ENCODE results near the gene ATP6V1F. TPM values are rescaled to one million over a fixed set of nuclear protein-coding genes. Genes with fewer than 3 reads are reported as not detected.

Gene ATP6V1F
- total RNA-seq, 3 donors from 2014 or later (not counting 1 experiment from before 2014, with no cell fraction given), result 82.9 to 98.0 (median 94.3) TPM

DNA sequence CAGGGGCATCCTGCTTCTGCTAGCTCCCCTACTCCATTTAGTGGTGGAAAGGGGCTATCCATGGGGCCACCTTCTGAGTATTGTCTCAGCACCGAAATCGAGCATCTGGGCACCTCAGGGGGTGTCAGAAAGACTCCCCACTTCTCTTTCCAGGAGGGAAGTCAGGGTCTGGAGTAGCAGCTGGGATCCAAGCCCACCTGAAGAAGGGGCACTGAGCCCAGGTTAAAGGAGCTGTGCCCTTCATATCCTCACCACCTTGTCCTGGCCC lies 29.8 kb upstream of the ATP6V1F start:
- H3K27me3 ChIP-seq (ENCODE audit: control insufficient read depth, insufficient read depth, low read length), result peaks cover 25% of the 10 kb centered on the region
- no peak for DNase-seq
- WGBS (ENCODE audit: insufficient coverage), result 19% methylated on average over 2 of the region's 2 CpGs

DNA sequence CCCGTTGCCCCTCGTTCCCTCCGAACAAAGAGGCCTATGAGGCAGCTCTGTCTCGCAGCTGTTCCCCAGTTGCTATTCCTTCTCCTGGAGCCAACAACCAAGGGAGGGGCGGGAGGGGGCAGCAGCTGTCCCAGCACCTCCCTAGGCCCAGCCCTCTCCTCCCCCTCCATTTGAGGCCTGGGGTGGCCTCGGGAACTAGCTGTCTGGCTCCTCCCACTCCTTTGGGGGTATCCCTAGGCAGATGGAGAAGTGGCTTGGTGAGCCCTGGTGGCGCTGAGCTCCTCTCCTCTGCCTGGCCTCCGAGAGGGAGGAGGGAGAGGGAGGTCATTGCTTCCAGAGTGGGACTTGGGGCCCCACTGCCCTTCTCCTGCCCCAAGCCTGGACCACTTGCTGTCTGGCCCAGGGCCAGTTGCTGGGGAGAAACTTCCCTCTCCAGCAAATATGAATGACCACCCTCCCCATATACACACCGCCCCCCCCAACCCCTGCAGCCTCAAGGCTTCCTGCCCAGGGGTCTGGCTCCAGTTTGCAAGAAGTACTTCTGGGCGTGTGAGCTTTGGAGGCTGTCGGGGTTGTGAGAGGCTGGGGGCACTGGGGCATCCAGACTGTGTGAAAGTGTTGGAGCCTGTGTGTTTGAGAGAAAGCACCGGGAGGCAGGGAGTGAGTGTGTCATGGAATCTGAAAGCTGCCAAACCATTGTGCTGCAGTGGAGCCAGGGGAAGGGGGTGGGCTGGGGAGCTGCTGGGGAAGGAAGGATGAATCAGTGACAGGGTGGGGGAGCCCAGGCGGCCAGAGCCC lies 29.3 kb upstream of the ATP6V1F start:
- no peak for DNase-seq
- no peaks in the 10 kb centered on the region for H3K9me3 ChIP-seq (ENCODE audit: control insufficient read depth, insufficient read depth, low read length)
- no peak for TF ChIP-seq CTCF (IDR thresholded peaks at IDR 0.05)
- H3K9me3 Mint-ChIP-seq, result no peaks in the 10 kb centered on the region
- H3K27me3 Mint-ChIP-seq (ENCODE audit: low read depth in 2 of 2), result peaks cover 0 to 28% of the 10 kb centered on the region in 2 donors
- no peak overlapping the region for H3K27ac ChIP-seq (ENCODE audit: low read length)
- no peak overlapping the region for H3K27ac Mint-ChIP-seq
- no peak overlapping the region for H3K4me3 ChIP-seq (ENCODE audit: low read length)
- H3K36me3 ChIP-seq (ENCODE audit: control insufficient read depth, insufficient read depth, low read length), result no peaks in the 10 kb centered on the region
- no peak for ATAC-seq
- H3K4me1 ChIP-seq (ENCODE audit: control insufficient read depth, insufficient read depth, low read length), result peaks cover 22% of the 10 kb centered on the region
- no peak overlapping the region for H3K4me3 Mint-ChIP-seq
- H3K27me3 ChIP-seq (ENCODE audit: control insufficient read depth, insufficient read depth, low read length), result peaks cover 25% of the 10 kb centered on the region
- H3K36me3 Mint-ChIP-seq, result no peaks in the 10 kb centered on the region
- H3K4me1 Mint-ChIP-seq, result peaks cover 0 to 20% of the 10 kb centered on the region in 2 donors
- intact Hi-C loops (cut with micrococcal nuclease), result no loop called here
- 47% methylated on average over 11 of the region's 13 CpGs for WGBS (ENCODE audit: insufficient coverage)

More for the DNA sequence above, 29.8 kb upstream of the ATP6V1F start:
- Histone ChIP-seq H3K4me3 (ENCODE audit: low read length) (no peak overlapping the region), H3K27ac (ENCODE audit: low read length) (no peak overlapping the region), H3K36me3 (ENCODE audit: control insufficient read depth, insufficient read depth, low read length) (no peaks in the 10 kb centered on the region), H3K4me1 (ENCODE audit: control insufficient read depth, insufficient read depth, low read length) (peaks cover 22% of the 10 kb centered on the region), H3K9me3 (ENCODE audit: control insufficient read depth, insufficient read depth, low read length) (no peaks in the 10 kb centered on the region)
- Mint-ChIP-seq H3K36me3 (no peaks in the 10 kb centered on the region), H3K4me1 (peaks cover 0 to 20% of the 10 kb centered on the region in 2 donors), H3K27me3 (ENCODE audit: low read depth in 2 of 2) (peaks cover 0 to 33% of the 10 kb centered on the region in 2 donors), H3K9me3 (no peaks in the 10 kb centered on the region), H3K27ac (no peak overlapping the region), H3K4me3 (no peak overlapping the region)
- ATAC-seq, result no peak
- intact Hi-C loops (cut with micrococcal nuclease), result no loop called here
- no peak for TF ChIP-seq CTCF (IDR thresholded peaks at IDR 0.05)

DNA sequence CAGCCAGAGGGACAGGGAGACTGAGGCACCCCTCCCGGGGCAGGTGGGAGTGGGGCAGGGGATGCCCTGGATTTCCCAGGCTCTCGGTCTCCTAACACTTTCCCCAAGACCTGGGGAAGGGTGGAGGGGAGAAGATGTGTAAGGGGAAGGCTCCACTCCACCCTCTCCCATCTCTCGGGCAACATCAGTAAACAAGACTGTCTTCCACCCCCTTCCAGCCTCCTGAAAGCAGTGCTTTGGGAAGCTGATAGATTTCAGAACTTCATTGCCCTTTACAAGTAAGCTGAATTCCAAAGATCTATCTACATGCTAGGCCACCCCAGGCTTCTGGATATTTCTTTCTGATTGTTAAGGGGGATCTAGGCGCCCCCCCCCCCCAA lies 28.7 kb upstream of the ATP6V1F start:
- intact Hi-C loops (cut with micrococcal nuclease), result no loop called here
- Histone ChIP-seq H3K36me3 (ENCODE audit: control insufficient read depth, insufficient read depth, low read length) (no peaks in the 10 kb centered on the region), H3K27me3 (ENCODE audit: control insufficient read depth, insufficient read depth, low read length) (peaks cover 25% of the 10 kb centered on the region), H3K4me3 (ENCODE audit: low read length) (no peak overlapping the region), H3K9me3 (ENCODE audit: control insufficient read depth, insufficient read depth, low read length) (no peaks in the 10 kb centered on the region), H3K4me1 (ENCODE audit: control insufficient read depth, insufficient read depth, low read length) (peaks cover 22% of the 10 kb centered on the region), H3K27ac (ENCODE audit: low read length) (no peak overlapping the region)
- Mint-ChIP-seq H3K9me3 (no peaks in the 10 kb centered on the region), H3K4me1 (peaks cover 0 to 20% of the 10 kb centered on the region in 2 donors), H3K27ac (no peak overlapping the region), H3K27me3 (ENCODE audit: low read depth in 2 of 2) (peaks cover 0 to 25% of the 10 kb centered on the region in 2 donors), H3K36me3 (no peaks in the 10 kb centered on the region), H3K4me3 (no peak overlapping the region)
- no peak for DNase-seq
- ATAC-seq, result no peak
- no peak for TF ChIP-seq CTCF (IDR thresholded peaks at IDR 0.05)
- no CpG with 5 or more reads among the region's 4 CpGs for WGBS (ENCODE audit: insufficient coverage)
